Fibroblast of skin of scalp (primary cell): Measurements from ENCODE around the gene ATP6AP2.
A peak's percentile ranks its signal among the peaks of the same experiment; 100 is the strongest.

Experiments
- DNase-seq: peaks from one replicate; pipeline ENCODE4 v3.0.0-alpha.2; 2013

ATP6AP2 gene

DNA sequence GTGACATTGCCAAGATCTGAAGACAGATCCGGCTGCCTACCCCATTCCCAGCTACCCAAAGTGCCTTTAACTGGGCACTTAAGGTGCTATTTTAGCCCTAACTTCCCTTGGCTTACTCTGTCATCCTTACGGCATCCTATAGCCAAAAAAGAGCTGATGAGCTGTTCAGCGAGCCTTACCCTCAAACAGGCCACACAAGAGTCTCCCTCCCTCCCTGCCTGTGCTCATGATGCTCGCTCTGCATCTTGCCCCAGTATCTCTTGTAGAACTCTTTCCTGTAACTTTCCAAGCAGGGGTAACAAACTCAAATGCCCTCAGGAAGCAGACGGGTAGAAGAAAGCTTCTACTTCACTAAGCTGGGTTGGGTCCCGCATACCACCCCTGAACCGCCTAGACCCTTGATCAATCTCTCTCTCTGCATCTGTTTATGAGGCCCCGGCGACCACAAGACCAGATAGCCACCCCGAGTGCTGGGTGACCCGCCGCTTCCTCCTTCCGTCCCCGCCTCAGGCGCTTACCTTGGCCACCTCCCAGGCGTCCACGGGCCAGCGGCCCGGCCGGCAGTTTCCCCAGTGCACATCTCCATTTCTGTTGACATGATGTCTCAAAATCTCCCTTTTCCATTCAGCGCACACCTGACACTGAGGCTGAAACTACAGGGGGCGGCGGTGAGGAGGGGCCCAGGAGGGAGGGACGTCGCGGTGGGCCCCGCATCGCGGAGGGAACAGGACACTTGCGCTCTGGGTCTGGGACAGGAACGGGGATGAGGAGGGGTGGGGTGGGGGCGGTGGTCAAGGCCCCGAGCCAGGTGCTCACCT lies 65.9 kb downstream of the ATP6AP2 start:
- peak; percentile 21 for DNase-seq

DNA sequence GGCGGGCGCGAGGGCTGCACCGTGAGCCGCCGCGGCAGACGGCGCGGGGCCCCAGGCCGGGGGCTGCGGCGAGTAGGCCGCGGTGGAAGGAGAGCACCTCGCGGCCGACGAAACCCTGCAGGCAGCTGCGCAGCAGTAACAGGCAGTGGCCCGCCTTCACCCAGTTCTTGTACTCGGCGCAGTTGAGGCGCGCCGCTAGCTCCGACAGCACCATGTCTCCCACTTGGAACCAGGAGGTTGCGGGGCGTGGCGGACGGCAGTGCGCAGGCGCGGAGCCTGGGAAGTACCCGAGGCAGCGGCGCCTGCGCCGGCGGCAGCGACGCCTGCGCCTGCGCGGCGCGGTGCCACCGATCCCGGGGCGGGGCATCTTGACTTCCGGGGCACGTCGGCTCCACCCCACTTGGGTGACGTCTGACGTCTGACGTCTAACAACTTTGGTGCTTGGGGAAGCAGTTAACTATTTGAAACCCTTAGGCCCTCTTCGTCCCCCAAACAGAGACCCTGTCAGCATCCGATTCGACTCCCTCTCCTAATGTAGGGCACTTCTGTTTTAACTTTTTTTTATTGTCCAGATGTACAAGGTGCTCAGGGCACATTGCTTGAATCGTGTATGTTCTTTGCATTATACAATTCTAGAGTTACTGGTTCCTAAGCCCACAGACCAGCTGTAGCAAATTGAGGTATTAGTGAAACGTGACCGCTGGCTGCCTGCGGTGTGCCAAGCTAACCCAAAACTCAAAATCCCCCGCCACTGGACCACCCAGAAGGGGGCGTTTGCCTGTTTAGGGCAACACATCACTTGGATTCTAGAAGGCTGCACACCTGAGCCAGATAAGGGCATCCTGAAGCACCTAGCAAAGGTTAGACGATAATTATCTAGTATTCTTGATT lies 66.8 kb downstream of the ATP6AP2 start, which contains the start of gene CXorf38:
Gene CXorf38 (minus strand): TSS at position 255 of the 891 bp plus-strand sequence. CDS start 41 bp downstream, at position 214.
- DNase-seq: peak; percentile 90

DNA sequence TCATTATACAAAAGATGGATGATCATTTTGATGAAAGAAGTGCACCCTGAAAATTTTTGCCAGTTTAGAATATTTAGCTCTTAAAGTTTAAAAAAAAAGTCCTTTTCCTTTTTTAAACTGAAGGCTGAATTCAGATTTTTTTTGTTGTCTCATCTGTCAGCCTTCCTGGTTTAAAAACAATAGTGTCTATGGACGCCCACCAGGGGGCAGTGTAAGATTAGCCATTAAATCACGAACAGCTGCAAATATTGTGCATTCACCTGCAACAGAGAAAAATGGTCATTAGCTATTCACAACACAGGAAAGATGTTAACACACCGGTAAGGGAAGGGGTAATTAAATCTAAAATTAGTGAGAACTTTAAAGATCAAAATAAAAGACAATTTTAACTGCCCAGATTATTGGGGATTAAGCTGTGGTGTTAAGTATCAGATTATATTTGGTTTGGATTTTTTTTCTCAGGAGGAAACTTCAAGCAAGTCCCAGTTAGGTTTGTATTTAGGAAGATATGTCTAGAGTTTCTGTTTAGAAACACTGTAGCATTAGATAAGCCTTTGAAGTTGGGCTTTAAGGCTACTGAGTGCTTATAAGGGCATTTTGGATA lies 71.0 kb downstream of the ATP6AP2 start:
- peak; percentile 41 for DNase-seq

DNA sequence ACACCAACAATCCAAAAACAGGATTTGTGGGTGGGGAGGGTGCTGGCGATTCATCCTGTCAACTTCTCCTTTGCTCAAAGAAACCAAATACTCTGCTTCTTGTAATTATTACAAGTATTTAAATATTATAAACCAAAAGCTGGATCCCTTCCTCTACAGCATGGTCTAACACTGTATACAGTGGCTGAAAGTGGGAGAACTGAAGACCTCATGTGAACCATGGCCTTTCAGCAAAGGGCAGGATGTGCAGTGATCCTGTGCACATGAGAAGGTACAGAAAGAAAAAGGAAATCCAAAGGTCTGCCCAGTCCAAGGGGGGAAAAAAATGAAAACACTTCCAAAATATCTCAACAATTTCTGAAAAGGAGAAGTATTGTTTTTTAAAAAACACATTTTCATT lies 71.9 kb downstream of the ATP6AP2 start:
- DNase-seq: no peak

DNA sequence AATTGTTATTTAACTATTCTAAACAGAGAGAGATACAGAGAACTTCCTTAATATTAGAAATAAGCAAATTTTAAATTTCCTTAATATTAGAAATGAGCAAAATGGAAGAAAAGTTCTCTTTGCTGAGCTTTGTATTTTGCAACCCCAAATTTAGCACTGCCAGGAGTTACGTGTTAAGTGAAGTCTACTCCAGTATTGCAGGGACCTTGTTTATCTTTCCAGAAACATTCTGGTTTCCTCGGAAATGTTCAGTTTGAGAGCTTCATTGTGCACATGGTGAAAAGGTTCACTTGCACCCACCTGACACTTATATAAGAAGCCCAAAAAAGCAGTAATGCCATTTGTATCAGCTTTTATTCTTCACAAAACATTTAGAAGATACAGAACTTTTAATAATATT lies 72.8 kb downstream of the ATP6AP2 start:
- no peak for DNase-seq
